Iris pigment epithelial cell (primary cell): ENCODE data around the gene AGAP6.
"Not testable (repeated sequence)": the region's sequence is repeated elsewhere in the genome, so short reads cannot be mapped to it uniquely, and the experiment has no call there.

Source experiments
- DNase-seq: peaks from one replicate; pipeline ENCODE4 v3.0.0-alpha.2; 2011; ENCODE audit warnings: low read depth

The AGAP6 gene

GRCh38 chr10:50025627-50026026, 37.4 kb downstream of the AGAP6 start:
- DNase-seq: no peak

- no peak for DNase-seq
These were observed 39.0 kb downstream of the AGAP6 start for GRCh38 chr10:50027195-50027594.

GRCh38 chr10:50033481-50033880, 45.3 kb downstream of the AGAP6 start:
- peak; percentile 89 for DNase-seq

- not testable (repeated sequence) for DNase-seq
These were observed 47.1 kb downstream of the AGAP6 start for GRCh38 chr10:50035337-50035736.

- DNase-seq: no peak
These were observed 56.9 kb downstream of the AGAP6 start for GRCh38 chr10:50044941-50045664.

- peak; percentile 49 for DNase-seq
These were observed 58.3 kb downstream of the AGAP6 start for GRCh38 chr10:50046457-50046856.

GRCh38 chr10:50047594-50047993, 59.4 kb downstream of the AGAP6 start:
- not testable (repeated sequence) for DNase-seq

GRCh38 chr10:50051995-50052660, 63.9 kb downstream of the AGAP6 start:
- DNase-seq: peak; percentile 82

GRCh38 chr10:50052778-50053376, 64.7 kb downstream of the AGAP6 start:
- not testable (repeated sequence) for DNase-seq

- not testable (repeated sequence) for DNase-seq
These were observed 67.5 kb downstream of the AGAP6 start for GRCh38 chr10:50055494-50056292.

- not testable (repeated sequence) for DNase-seq
These were observed 68.4 kb downstream of the AGAP6 start for GRCh38 chr10:50056654-50057053.

GRCh38 chr10:50058727-50059126, 70.5 kb downstream of the AGAP6 start:
- DNase-seq: not testable (repeated sequence)

GRCh38 chr10:50059946-50060345, 71.7 kb downstream of the AGAP6 start:
- not testable (repeated sequence) for DNase-seq
